Esophagus (tissue), 2 donors: ENCODE results near the gene PRR16. TPM values are rescaled to one million over a fixed set of nuclear protein-coding genes. Genes with fewer than 3 reads are reported as not detected.

ENCODE experiments used
- H3K27ac ChIP-seq, 2 donors: one replicate each; pipeline ENCODE4 v1.5.1; 2013; ENCODE audit warnings: low read depth in 2 of 2, mild to moderate bottlenecking in 2 of 2, inconsistent platforms in 1 of 2, low read length in 1 of 2, moderate library complexity in 1 of 2
- H3K27me3 ChIP-seq, 2 donors: one replicate each; pipeline ENCODE4 v1.6.1; 2013; ENCODE audit warnings: low read length in 2 of 2, control low read depth in 1 of 2, mild to moderate bottlenecking in 1 of 2; ENCODE audit not compliant: insufficient read depth in 2 of 2, control insufficient read depth in 1 of 2
- H3K36me3 ChIP-seq, 2 donors: one replicate each; pipeline ENCODE4 v1.6.1; 2013; ENCODE audit warnings: low read length in 1 of 2; ENCODE audit not compliant: control insufficient read depth in 2 of 2, insufficient read depth in 2 of 2
- H3K4me1 ChIP-seq, 2 donors: one replicate each; pipeline ENCODE4 v1.6.1; 2013; ENCODE audit warnings: low read length in 1 of 2; ENCODE audit not compliant: control insufficient read depth in 2 of 2, insufficient read depth in 2 of 2
- H3K4me3 ChIP-seq, 2 donors: one replicate each; pipeline ENCODE4 v1.5.1; 2013; ENCODE audit warnings: low read length in 2 of 2, mild to moderate bottlenecking in 2 of 2, low read depth in 1 of 2, moderate library complexity in 1 of 2
- H3K9me3 ChIP-seq, 2 donors: one replicate each; pipeline ENCODE4 v1.6.1; 2013; ENCODE audit warnings: mild to moderate bottlenecking in 2 of 2, low read depth in 1 of 2, low read length in 1 of 2, moderate library complexity in 1 of 2; ENCODE audit not compliant: control insufficient read depth in 2 of 2, insufficient read depth in 1 of 2
- WGBS, 2 donors: extraction: QIAGEN DNeasy Blood & Tissue Kit; methylation state at CpG; one replicate each; pipeline ENCODE4 v1.1.7; 2013; 5-methylcytosine and 5-hydroxymethylcytosine counted together
- polyA plus RNA-seq, 2 donors: library from polyadenylated mRNA; stranded (reverse); fragments of 200-250 nt; gene quantifications; one replicate each; pipeline ENCODE4 v1.2.3, GENCODE V29; 2013
- donor health status: healthy with polysubstance abuse.
- donor health status: Bipolar disorder and iron deficiency.

Gene PRR16
- polyA plus RNA-seq, 2 donors: 0.35 to 0.38 TPM

GRCh38 chr5:120510098-120510637 is 46.1 kb downstream of the PRR16 start:
- no peak overlapping the region for H3K4me3 ChIP-seq
- no peaks in the 10 kb centered on the region for H3K36me3 ChIP-seq
- H3K4me1 ChIP-seq: no peaks in the 10 kb centered on the region
- H3K27ac ChIP-seq: no peak overlapping the region
- H3K27me3 ChIP-seq: no peaks in the 10 kb centered on the region
- H3K9me3 ChIP-seq: no peaks in the 10 kb centered on the region
- 58 to 64% methylated on average over 2 of the region's 2 CpGs for WGBS, 2 donors

- H3K27ac ChIP-seq: no peak overlapping the region
- 62 to 70% methylated on average over 4 of the region's 4 CpGs for WGBS, 2 donors
Observed at GRCh38 chr5:120510994-120511686, 47.0 kb downstream of the PRR16 start.

DNA sequence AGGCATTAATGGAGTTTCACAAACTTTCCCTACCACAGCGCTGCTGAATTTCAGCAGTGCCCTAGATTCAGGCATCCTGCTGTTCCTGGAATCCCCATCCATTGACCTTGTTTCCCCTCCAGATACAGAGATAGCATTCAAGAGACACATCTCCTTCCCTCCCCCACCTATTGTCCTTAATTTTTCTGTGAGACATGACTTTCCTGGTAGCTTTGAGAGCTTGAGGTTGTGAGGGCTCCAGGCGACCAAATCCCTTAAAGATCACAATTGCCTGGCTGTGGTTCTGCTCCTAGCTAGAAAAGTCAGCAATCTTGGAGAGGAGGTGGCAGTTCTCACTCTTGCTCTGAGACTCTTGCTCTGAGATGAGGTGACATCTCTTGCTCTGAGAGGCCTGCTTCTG is 48.0 kb downstream of the PRR16 start:
- H3K27me3 ChIP-seq: no peaks in the 10 kb centered on the region

More at GRCh38 chr5:120510994-120511686, 47.0 kb downstream of the PRR16 start:
- H3K9me3 ChIP-seq: no peaks in the 10 kb centered on the region
- no peaks in the 10 kb centered on the region for H3K36me3 ChIP-seq
- no peak overlapping the region for H3K4me3 ChIP-seq
- H3K4me1 ChIP-seq: no peaks in the 10 kb centered on the region
- H3K27me3 ChIP-seq: no peaks in the 10 kb centered on the region

GRCh38 chr5:120512791-120513650 is 48.9 kb downstream of the PRR16 start:
- no peaks in the 10 kb centered on the region for H3K9me3 ChIP-seq
- no peak overlapping the region for H3K27ac ChIP-seq
- H3K36me3 ChIP-seq: no peaks in the 10 kb centered on the region
- H3K4me3 ChIP-seq: no peak overlapping the region
- no peaks in the 10 kb centered on the region for H3K4me1 ChIP-seq
- WGBS, 2 donors: 87 to 91% methylated on average over 13 of the region's 13 CpGs
- H3K27me3 ChIP-seq: no peaks in the 10 kb centered on the region

More for the DNA sequence above, 48.0 kb downstream of the PRR16 start:
- no peak overlapping the region for H3K27ac ChIP-seq
- H3K36me3 ChIP-seq: no peaks in the 10 kb centered on the region
- H3K4me1 ChIP-seq: no peaks in the 10 kb centered on the region
- H3K9me3 ChIP-seq: no peaks in the 10 kb centered on the region
- WGBS, 2 donors: 43% methylated on average over 2 of the region's 2 CpGs
- H3K4me3 ChIP-seq: no peak overlapping the region

- Histone ChIP-seq H3K27me3 (no peaks in the 10 kb centered on the region), H3K4me3 (no peak overlapping the region), H3K36me3 (no peaks in the 10 kb centered on the region), H3K27ac (no peak overlapping the region), H3K9me3 (no peaks in the 10 kb centered on the region), H3K4me1 (no peaks in the 10 kb centered on the region)
- WGBS, 2 donors: 64 to 69% methylated on average over 2 of the region's 2 CpGs
Observed at GRCh38 chr5:120516805-120517204, 52.7 kb downstream of the PRR16 start.

- Histone ChIP-seq H3K36me3 (no peaks in the 10 kb centered on the region), H3K9me3 (no peaks in the 10 kb centered on the region), H3K4me3 (no peak overlapping the region), H3K4me1 (no peaks in the 10 kb centered on the region), H3K27ac (no peak overlapping the region), H3K27me3 (no peaks in the 10 kb centered on the region)
- 67 to 77% methylated on average over 5 of the region's 5 CpGs for WGBS, 2 donors
Observed at GRCh38 chr5:120517607-120518252, 53.6 kb downstream of the PRR16 start.

DNA sequence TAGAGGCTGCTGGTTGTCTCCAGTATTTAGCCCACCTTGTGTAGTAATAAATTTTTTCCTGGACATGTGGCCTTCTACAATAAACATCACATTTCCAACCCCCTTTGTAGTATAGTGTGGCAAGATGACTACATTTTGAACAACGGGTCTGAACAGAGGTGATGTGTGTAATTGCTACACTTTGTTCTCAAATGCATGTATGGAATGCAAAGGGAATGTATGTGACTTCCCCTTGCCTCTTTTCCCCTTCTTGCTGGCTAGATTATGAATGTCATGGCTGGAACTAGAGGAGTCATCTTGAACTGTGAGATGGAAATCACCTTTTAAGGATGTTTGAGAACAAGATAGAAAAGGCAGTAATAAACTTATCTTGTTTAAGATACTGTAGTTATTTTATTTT is 54.5 kb downstream of the PRR16 start:
- 53 to 63% methylated on average over 1 of the region's 1 CpG for WGBS, 2 donors
- H3K9me3 ChIP-seq: no peaks in the 10 kb centered on the region
- no peaks in the 10 kb centered on the region for H3K27me3 ChIP-seq
- H3K4me3 ChIP-seq: no peak overlapping the region
- no peak overlapping the region for H3K27ac ChIP-seq
- H3K36me3 ChIP-seq: no peaks in the 10 kb centered on the region
- H3K4me1 ChIP-seq: no peaks in the 10 kb centered on the region

GRCh38 chr5:120527251-120527650 is 63.2 kb downstream of the PRR16 start:
- H3K36me3 ChIP-seq: no peaks in the 10 kb centered on the region
- no peak overlapping the region for H3K27ac ChIP-seq
- no peak overlapping the region for H3K4me3 ChIP-seq
- no peaks in the 10 kb centered on the region for H3K9me3 ChIP-seq
- H3K27me3 ChIP-seq: no peaks in the 10 kb centered on the region
- WGBS, 2 donors: 62 to 66% methylated on average over 3 of the region's 3 CpGs
- no peaks in the 10 kb centered on the region for H3K4me1 ChIP-seq

- no peak overlapping the region for H3K27ac ChIP-seq
- H3K27me3 ChIP-seq: no peaks in the 10 kb centered on the region
- no peaks in the 10 kb centered on the region for H3K36me3 ChIP-seq
- H3K4me3 ChIP-seq: no peak overlapping the region
- no peaks in the 10 kb centered on the region for H3K4me1 ChIP-seq
- 76 to 86% methylated on average over 2 of the region's 2 CpGs for WGBS, 2 donors
- H3K9me3 ChIP-seq: no peaks in the 10 kb centered on the region
Observed at GRCh38 chr5:120528609-120529008, 64.5 kb downstream of the PRR16 start.
